NCI-H774 (cell line): Measurements from ENCODE around the gene ZSCAN5C.
A peak's percentile ranks its signal among the peaks of the same experiment; 100 is the strongest.
"Not testable (repeated sequence)": the region's sequence is repeated elsewhere in the genome, so short reads cannot be mapped to it uniquely, and the experiment has no call there.

Source experiments
- DNase-seq: peaks from one replicate; lab custom pipeline; 2025; lab: John Stamatoyannopoulos, UW

ZSCAN5C gene, protein sequence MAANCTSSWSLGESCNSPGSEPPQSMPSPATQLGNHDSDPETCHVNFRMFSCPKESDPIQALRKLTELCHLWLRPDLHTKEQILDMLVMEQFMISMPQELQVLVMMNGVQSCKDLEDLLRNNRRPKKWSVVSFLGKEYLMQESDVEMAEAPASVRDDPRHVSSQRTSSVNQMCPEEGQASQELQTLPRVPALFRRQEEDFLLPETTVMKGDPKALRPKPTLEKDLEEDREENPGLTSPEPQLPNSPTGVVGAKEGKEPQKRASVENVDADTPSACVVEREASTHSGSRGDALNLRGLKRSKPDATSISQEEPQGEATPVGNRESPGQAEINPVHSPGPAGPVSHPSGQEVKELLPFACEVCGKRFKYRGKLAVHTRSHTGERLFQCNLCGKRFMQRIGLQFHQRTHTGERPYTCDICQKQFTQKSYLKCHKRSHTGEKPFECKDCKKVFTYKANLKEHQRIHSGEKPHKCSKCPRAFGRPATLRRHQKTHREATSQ

DNA sequence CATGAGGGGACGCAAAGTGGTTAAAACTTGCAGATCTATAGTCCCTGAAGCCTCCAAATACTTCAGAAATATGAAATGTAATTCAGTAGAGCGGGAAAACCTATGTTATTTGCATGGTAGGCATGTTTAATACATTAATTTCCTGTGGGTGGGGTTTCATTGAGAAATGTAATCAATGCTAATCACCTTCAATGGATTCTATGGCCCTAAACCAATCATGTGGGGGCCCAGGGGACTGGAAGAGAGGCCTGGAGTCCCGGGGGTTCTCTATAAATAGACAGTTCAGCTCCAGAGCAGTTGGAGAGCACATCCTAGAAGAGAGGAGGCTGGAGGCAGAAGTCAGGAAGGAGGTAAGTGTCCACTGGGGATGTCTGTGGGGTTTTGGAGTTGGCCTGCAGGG, at the start of gene ZSCAN5C:
Gene ZSCAN5C (plus strand): TSS at position 301 of the 400 bp plus-strand sequence. CDS start 3,641 bp downstream, outside the sequence.
- no peak for DNase-seq

DNA sequence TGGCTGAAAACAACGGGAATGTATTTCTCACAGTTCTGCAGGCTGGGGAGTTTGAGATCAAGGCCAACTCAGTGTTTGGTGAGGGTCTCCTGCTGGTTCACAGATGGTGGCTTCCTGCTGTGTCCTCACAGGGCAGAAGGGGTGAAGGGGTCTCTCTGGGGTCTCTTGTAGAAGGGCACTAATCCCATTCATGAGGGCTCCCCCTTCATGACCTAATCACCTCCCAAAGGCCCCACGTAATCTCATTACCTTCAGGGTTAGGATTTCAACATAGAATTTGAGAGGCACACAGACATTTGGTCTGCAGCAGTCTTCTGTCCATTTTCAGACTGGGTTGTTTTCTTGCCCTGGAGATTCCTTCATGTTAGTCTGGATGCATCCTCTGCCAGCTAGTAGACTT, 49.4 kb upstream of the ZSCAN5C start:
- DNase-seq, result no peak

DNA sequence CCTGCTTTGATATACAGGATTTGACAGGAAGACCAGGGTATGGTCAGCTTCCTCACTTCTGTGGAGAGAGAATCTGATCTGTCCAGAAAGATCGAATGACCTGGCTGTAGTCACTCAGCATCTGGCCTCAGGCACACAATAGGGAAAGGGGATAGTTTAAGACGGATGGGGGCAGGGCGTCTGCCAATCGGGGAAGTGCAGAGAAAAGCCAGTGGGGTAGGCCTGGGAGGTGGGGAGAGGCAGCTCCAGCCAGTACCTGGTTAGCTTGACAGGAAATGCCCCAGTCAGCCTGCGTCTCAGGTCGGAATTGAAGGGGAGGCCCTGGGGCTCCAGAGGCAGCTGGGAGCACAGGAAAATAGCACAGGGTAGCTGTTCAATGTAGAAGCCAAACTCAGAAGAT, 48.6 kb upstream of the ZSCAN5C start:
- no peak for DNase-seq

DNA sequence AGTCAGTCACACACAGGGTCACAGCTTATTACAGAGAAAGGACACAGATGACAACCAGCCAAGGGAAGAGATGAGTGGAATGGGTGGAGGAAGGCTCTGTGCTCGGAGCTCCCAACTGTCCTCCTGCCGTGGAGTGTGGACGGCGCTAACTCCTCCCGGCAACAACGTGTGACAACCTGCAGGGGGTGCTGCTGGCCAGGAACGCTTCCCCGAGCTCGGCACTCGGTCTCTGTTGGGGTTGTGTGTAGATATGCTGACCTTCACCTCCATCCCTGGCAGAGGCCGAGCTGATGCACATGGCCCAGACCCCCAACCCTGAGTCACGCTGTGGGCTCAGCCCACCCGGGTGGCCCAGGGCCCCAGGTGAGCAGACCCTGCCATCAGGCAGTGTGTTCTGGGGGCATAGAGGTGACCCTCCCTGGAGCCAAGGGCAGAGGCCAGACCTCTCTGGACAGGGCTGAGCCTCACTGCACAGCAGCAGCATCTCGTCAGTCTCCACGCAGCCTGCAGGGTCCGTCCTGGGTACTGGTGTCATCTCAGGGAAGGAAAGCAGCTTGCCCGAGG, 46.9 kb upstream of the ZSCAN5C start:
- DNase-seq, result no peak

DNA sequence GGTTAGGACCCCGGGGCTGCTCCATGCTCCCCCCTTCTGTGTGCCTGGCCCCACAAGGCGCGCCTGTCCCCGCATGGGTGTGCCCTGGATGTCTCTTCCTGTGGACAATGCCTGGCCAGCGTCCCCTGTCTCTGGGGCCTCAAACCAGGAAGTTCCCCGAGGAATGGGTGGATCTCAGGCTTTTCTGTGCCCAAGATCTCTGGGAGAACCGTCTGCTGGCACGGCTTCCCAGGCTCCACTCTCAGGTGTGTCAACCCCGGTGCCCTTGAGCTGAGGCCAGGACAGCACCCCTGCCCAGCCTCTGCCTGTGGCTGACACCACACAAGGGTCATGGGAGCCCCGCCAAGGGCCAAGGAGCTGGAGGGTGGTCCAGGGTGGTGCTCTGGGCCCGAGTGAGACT, 45.3 kb upstream of the ZSCAN5C start:
- DNase-seq, result no peak

DNA sequence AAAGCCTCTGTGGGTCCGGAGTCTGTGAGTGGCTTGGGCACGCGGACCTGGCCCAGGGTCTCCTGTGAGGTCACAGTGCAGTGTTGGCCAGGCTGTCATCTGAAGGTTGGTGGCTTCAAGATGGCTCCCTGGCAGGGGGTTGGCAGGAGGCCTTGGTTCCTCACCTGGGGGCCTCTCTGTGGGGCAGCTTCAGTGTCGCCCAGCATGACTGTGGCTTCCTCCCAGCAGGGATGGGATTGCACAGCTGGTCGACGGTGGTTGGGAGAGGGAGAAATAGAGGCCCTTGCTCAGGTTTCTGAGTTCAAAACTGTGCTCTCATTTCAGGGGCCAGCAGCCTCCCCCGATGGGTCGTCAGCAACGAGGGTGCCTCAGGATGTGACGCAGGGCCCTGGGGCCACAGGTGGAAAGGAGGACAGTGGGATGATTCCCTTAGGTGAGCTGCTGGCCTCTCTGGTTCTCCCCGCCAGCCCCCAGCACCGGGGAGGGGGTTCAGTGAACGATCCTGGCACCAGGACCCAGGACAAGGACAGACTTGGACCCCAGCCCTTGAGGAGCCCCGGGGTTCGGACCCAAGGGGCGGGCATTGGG, 43.8 kb upstream of the ZSCAN5C start:
- DNase-seq, result no peak

DNA sequence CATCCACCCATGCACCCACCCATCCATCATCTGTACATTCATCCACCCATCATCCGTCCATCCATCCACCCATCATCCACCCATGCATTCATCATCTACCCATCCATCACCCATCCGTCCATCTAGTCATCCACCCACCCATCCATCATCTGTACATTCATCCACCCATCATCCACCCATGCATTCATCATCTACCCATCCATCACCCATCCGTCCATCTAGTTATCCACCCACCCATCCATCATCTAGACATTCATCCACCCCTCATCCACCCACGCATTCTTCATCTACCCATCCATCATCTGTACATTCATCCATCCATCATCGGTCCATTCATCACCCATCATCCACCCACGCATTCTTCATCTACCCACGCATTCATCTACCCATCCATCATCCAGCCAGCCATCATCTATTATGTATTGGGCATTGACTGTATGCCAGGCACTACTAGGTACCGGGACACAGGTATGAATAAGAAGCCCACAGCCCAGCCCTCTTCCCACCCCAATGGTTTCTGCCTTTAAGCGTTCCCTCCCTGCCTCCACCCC, 43.0 kb upstream of the ZSCAN5C start:
- DNase-seq, result no peak

DNA sequence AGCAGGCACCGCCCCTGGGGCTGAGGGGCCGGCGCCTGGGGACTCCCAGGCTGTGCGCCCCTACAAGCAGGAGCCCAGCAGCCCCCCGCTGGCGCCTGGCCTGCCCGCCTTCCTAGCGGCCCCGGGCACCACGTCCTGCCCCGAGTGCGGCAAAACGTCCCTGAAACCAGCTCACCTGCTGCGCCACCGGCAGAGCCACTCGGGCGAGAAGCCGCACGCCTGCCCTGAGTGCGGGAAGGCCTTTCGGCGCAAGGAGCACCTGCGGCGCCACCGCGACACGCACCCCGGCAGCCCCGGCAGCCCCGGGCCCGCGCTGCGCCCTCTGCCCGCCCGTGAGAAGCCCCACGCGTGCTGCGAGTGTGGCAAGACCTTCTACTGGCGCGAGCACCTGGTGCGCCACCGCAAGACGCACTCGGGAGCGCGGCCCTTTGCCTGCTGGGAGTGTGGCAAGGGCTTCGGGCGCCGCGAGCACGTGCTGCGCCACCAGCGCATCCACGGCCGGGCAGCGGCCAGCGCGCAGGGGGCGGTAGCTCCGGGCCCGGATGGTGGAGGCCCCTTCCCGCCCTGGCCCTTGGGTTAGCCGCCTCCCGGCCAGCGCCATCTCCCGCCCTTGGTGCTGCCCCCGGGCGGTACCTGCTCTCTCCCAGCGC, 42.3 kb upstream of the ZSCAN5C start:
- no peak for DNase-seq

DNA sequence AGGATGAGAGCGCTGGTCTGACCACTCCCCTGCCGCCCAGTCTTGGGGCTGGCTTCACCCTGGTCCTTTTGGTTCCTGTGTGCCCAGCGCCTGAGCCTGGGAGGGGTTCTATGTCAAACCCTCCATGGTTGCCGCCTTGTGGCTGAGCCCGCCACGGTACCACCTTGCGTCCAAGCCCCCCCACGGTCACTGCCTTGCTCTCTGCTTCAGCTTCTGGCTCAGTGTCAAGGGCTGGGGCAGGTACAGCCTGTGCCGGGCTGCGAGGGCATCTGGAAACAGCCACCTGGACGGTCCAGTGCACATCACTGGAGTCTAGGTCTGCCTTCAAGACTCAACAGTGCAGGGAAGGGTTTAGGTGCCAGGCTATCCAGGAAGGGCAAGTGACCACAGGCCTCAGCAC, 40.5 kb upstream of the ZSCAN5C start:
- DNase-seq, result no peak

DNA sequence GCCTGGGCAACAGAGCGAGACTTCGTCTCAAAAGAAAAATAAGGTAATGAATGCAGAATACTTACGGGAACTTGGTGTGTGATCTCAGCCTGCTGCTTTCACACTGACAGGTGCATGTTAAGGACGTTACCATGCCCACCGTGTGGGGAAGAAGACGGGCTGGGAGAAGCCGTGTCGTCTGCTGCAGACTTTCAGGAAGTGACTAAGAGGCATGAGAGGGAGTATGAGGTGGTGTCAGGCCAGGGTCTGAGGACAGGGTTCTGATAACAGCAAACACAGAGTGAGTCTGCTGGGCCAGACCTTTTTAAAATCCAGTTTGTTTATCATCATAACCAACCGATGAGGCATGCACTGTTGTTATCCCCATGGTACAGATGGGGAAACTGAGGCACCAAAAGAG, 39.8 kb upstream of the ZSCAN5C start:
- no peak for DNase-seq

DNA sequence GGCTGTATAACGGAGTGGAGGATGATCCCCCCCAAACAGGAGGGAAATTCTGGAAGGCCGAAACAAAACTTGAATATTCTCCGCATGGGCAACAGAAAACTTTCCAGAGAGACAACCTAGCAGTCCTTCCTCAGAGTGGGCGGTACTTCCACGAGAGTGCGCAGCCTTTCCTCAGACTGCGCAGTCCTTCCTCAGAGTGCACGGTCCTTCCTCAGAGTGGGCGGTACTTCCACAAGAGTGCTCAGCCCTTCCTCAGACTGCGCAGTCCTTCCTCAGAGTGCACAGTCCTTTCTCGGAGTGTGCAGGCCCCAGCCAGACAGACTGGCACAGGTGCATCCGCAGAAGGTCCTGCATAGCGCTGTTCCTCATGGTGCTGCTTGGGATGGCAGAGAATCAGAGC, 39.0 kb upstream of the ZSCAN5C start:
- no peak for DNase-seq

DNA sequence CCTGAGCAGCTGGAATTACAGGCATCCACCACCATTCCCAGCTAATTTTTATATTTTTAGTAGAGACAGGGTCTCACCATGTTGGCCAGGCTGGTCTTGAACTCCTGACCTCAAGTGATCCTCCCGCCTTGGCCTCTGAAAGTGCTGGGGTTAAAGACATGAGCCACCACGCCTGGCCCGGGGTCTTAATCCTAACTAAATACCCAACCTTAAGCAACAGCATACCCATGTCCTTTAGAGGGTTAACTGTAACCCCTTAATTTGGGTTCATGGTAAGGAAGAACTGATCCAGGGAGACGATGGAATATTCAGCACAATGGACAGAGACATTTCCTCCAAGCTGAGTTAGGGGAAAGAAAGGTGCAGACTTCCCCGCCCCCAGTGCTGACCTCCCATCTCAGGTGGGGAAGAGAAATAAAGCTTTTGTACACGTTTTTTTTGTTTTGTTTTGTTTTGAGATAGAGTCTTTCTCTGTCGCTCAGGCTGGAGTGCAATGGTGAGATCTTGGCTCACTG, 35.0 kb upstream of the ZSCAN5C start:
- DNase-seq, result no peak

DNA sequence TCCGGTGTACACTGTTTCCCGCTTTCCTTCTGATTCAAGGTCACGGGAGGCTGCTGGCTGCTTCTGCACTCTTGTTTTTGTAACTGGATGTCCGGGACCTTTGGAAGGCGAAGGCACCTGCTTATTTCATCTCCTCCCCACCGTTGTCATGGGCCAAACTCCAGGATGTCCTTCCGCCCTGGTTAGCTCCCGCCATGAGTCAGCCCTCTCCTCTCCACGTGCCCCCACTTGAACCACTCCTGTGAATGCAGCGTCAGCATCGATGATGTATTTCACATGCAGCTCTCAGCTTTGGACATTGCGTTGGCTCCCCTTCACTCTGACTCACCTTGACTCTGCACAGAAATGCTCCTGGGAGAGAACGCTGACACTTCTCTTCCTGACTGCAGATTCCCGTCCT, 31.8 kb upstream of the ZSCAN5C start:
- DNase-seq, result peak; percentile 16

DNA sequence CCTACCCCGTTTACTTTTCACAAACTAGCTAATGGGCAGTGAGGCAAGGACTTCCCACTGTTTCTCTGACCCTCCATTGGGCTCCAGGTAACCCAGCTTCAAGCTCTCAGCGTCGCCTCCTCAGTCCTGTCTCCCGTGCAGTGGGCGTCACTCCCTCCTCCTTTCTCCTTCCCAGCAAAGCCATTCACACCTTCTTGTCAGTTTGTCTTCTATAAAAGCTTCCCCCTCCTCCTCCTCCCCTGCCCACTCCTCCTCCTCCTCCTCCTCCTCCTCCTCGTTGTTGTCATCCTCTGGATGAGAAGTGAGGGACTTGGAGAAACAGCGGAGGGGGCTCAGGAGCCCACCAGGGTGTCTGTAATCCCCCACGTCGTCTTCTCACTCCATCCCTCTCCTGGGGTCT, 28.0 kb upstream of the ZSCAN5C start:
- DNase-seq, result no peak

DNA sequence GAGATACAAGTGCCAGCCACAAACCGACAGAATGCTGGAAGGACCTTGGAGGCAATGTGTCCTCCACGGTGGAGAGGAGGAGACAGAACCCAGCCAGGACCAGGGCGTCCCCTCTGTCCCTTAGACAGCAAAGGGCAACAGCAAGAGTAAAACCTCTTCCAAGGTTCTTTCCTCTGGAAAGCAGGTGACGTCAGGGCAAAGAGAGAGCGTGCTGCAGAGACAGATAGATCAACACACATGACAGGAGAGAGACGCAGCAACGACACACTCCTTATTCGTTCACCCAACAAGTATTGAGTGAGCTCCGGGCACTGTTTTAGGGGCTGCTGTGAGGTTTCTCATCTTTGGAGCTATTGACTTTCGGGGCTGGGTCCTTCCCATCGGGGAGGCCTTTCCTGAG, 27.5 kb upstream of the ZSCAN5C start:
- no peak for DNase-seq

DNA sequence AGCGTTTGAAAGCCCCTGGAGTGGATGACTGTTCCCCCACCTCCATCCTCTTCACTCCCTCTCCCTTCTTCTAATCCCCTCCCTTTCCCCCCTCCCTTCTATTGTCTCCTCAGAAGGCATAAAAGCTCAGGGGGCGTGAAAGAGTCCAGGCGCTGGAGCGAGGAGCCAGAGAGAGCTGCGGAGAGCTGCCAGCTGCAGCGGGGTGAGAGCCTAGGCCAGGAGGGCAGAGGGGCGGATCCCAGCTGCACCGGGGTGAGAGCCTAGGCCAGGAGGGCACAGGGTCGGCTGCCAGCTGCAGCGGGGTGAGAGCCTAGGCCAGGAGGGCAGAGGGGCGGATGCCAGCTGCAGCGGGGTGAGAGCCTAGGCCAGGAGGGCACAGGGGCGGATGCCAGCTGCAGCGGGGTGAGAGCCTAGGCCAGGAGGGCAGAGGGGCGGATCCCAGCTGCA, 26.2 kb upstream of the ZSCAN5C start, which contains the start of gene GALP:
Gene GALP (plus strand): TSS at position 148 of the 447 bp plus-strand sequence. CDS start 1,101 bp downstream, outside the sequence.
- DNase-seq, result not testable (repeated sequence)

DNA sequence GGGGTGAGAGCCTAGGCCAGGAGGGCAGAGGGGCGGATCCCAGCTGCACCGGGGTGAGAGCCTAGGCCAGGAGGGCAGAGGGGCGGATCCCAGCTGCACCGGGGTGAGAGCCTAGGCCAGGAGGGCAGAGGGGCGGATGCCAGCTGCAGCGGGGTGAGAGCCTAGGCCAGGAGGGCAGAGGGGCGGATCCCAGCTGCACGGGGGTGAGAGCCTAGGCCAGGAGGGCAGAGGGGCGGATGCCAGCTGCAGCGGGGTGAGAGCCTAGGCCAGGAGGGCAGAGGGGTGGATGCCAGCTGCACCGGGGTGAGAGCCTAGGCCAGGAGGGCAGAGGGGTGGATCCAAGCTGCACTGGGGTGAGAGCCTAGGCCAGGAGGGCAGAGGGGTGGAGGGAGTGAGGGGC, 25.8 kb upstream of the ZSCAN5C start:
- DNase-seq, result not testable (repeated sequence)

DNA sequence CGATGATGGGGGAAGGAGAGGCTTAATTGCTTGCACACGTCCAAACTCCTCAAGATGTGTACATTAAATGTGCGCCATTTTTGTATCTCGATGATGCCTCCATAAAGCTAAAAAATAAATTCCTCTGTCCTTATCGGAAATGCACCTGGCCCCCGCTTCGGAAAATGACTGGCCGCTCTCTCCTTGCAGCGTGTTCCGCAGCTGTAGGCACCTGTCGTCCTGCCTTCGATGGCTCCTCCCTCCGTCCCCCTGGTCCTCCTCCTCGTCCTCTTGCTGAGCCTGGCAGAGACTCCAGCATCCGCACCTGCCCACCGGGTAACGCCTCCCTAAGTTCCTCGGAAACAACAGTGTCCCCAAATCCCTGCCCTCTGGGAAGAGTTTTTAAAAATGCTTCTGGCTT, 25.2 kb upstream of the ZSCAN5C start:
- no peak for DNase-seq

DNA sequence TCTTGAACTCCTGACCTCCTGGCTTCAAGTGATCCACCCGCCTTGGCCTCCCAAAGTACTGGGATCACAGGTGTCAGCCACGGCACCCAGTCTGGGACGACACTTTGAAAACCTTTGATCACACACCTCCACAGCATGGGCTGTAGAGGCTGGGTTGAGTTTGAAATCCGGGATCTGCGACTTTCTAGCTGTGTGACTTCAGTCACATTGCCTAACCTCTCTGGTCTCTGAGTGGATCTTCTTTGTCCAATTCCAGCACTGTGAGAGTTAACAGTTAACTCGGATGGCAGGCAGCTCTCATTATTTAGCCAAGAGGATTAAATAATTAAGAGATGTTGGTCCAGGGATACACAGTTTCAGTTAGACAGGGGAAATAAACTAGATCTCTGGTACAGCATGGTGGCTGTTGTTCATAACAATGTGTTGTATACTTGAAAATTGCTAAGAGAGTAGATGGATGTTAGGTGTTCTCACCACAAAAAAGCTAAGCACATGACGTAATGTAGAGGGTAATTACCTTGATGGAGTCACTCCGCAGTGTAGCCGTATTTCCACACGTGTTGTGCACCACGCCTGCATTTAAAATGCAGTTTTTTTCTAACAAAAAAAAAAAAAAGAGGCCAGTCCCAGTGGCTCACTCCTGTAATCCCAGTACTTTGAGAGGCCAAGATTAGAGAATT, 24.4 kb upstream of the ZSCAN5C start:
- DNase-seq, result no peak

DNA sequence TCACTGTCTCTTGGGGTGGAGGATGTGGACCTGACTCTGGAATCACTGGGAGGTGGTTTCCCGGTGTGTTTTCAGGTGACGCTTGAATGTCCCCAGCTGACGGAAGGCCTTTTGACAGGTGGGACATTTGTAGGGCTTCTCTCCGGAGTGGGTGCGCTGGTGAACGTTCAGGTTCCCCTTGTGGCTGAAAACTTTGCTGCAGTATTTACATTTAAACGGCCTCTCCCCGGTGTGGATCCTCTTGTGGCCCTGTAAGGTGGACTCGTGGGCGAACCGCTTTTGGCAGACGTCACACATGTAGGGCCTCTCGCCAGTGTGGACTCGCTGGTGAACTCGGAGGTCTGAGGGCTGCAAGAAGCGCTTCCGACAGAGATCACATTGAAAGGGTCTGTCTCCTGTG, 12.3 kb upstream of the ZSCAN5C start:
- DNase-seq, result no peak

DNA sequence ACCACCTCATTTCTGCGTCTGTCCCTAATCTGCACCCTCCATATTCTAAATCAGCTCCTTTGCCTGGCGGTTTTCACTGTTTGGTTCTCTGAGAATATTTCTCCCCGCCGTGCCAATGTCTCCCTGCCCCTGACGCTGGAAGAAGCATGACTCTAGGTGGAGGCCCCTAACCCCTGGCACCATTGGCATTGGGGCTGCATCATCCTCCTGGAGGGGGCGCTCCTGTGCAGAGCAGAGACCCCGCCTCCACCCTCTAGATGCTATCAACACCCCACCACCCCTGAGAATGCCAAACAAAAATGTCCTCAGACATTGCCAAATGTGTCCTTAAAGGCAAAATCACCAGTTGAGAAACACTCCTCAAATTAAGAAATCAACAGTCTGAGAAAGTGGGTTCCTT, 11.0 kb upstream of the ZSCAN5C start:
- DNase-seq, result no peak
